WTC11 (cell line): Measurements from ENCODE around the gene MICA. TPM values are rescaled to one million over a fixed set of nuclear protein-coding genes. Genes with fewer than 3 reads are reported as not detected.
A peak's percentile ranks its signal among the peaks of the same experiment; 100 is the strongest.

Experiments
- ATAC-seq: fragments of 200-7000 bp; cut with Tn5 transposase; 2 replicates; pipeline ENCODE4 v1.10.0; 2021; ENCODE audit warnings: mild to moderate bottlenecking, moderate library complexity
- CTCF ChIA-PET: fragments of 300-600 bp; sonication (Branson Sonifier 250); formaldehyde crosslinking; loops from one replicate; lab custom pipeline; 2021; ENCODE audit warnings: antibody characterized with exemption; lab: Charles Lee
- POLR2A ChIA-PET: fragments of 350-600 bp; sonication (Branson Sonifier 250); formaldehyde crosslinking; loops from one replicate; lab custom pipeline; 2021; ENCODE audit warnings: antibody characterized with exemption; lab: Charles Lee
- DNase-seq: peaks from one replicate; pipeline ENCODE4 v3.0.0; 2021; ENCODE audit warnings: low spot score
- H3K27ac Mint-ChIP-seq: 2 replicates; pipeline ENCODE4 v1.8.0; 2021; ENCODE audit warnings: mixed read lengths
- H3K27me3 Mint-ChIP-seq: 2 replicates; pipeline ENCODE4 v1.8.0; 2021; ENCODE audit warnings: low read depth, mild to moderate bottlenecking, moderate library complexity, mixed read lengths
- H3K36me3 Mint-ChIP-seq: 2 replicates; pipeline ENCODE4 v1.8.0; 2021; ENCODE audit warnings: mixed read lengths
- H3K4me1 Mint-ChIP-seq: 2 replicates; pipeline ENCODE4 v1.8.0; 2022; ENCODE audit warnings: mixed read lengths
- H3K4me3 Mint-ChIP-seq: 2 replicates; pipeline ENCODE4 v1.8.0; 2021; ENCODE audit warnings: mild to moderate bottlenecking, moderate library complexity, mixed read lengths
- H3K9me3 Mint-ChIP-seq: 2 replicates; pipeline ENCODE4 v1.8.0; 2021; ENCODE audit warnings: mixed read lengths
- CBFB ChIP-seq: sonication (generic); formaldehyde crosslinking; IDR thresholded peaks from 2 replicates; pipeline ENCODE4 v1.8.1; 2022; ENCODE audit warnings: mild to moderate bottlenecking, low read depth, missing genetic modification reagents
- ESRRA ChIP-seq: sonication (generic); formaldehyde crosslinking; IDR thresholded peaks from 2 replicates; pipeline ENCODE4 v1.8.1; 2022; ENCODE audit warnings: mild to moderate bottlenecking, missing genetic modification reagents, borderline replicate concordance
- GABPB1 ChIP-seq: sonication (generic); formaldehyde crosslinking; IDR thresholded peaks from 2 replicates; pipeline ENCODE4 v1.8.1; 2023; ENCODE audit warnings: mild to moderate bottlenecking, missing genetic modification reagents
- JAZF1 ChIP-seq: fragments of 250-450 bp; sonication (Bioruptor Pico); IDR thresholded peaks from 2 replicates; pipeline ENCODE4 v1.9.0; 2021; ENCODE audit warnings: moderate library complexity, mild to moderate bottlenecking, inconsistent platforms
- KAT7 ChIP-seq: sonication (generic); formaldehyde crosslinking; IDR thresholded peaks from 2 replicates; pipeline ENCODE4 v1.8.1; 2023; ENCODE audit warnings: missing genetic modification reagents, mild to moderate bottlenecking, borderline replicate concordance
- MLX ChIP-seq: sonication (generic); formaldehyde crosslinking; IDR thresholded peaks from 2 replicates; pipeline ENCODE4 v1.8.1; 2023; ENCODE audit warnings: mild to moderate bottlenecking, missing genetic modification reagents, moderate library complexity
- NFYB ChIP-seq: sonication (generic); formaldehyde crosslinking; conservative IDR thresholded peaks from 2 replicates; pipeline ENCODE4 v1.8.0; 2022; ENCODE audit warnings: low read depth, missing genetic modification reagents
- NR1H2 ChIP-seq: sonication (generic); formaldehyde crosslinking; IDR thresholded peaks from 2 replicates; pipeline ENCODE4 v1.9.0; 2021; ENCODE audit warnings: mild to moderate bottlenecking, moderate library complexity, missing genetic modification reagents
- SOX15 ChIP-seq: fragments of 250-450 bp; sonication (Bioruptor Pico); IDR thresholded peaks from 2 replicates; pipeline ENCODE4 v1.9.0; 2021; ENCODE audit warnings: mild to moderate bottlenecking
- TEAD1 ChIP-seq: sonication (generic); formaldehyde crosslinking; IDR thresholded peaks from 2 replicates; pipeline ENCODE4 v1.8.0; 2022; ENCODE audit warnings: mild to moderate bottlenecking, missing genetic modification reagents
- ZNF138 ChIP-seq: sonication (generic); formaldehyde crosslinking; conservative IDR thresholded peaks from 2 replicates; pipeline ENCODE4 v1.8.1; 2022; ENCODE audit warnings: mild to moderate bottlenecking, moderate library complexity, missing genetic modification reagents
- ZNF219 ChIP-seq: sonication (generic); formaldehyde crosslinking; IDR thresholded peaks from 2 replicates; pipeline ENCODE4 v1.8.0; 2023; ENCODE audit warnings: missing genetic modification reagents, mild to moderate bottlenecking, borderline replicate concordance
- ZNF232 ChIP-seq: sonication (generic); formaldehyde crosslinking; IDR thresholded peaks from 2 replicates; pipeline ENCODE4 v1.8.0; 2022; ENCODE audit warnings: mild to moderate bottlenecking, missing genetic modification reagents
- ZNF416 ChIP-seq: fragments of 250-450 bp; sonication (Bioruptor Pico); IDR thresholded peaks from 2 replicates; pipeline ENCODE4 v1.9.0; 2021; ENCODE audit warnings: mild to moderate bottlenecking, inconsistent platforms
- ZNF423 ChIP-seq: fragments of 250-450 bp; sonication (Bioruptor Pico); IDR thresholded peaks from 2 replicates; pipeline ENCODE4 v2.1.2; 2022; ENCODE audit warnings: mild to moderate bottlenecking, moderate library complexity
- ZNF512 ChIP-seq: sonication (generic); formaldehyde crosslinking; IDR thresholded peaks from 2 replicates; pipeline ENCODE4 v1.8.1; 2022; ENCODE audit warnings: missing genetic modification reagents, borderline replicate concordance
- total RNA-seq: library from RNA; stranded (reverse); gene quantifications from 3 replicates; pipeline ENCODE4 v1.2.3, GENCODE V29; 2021
- TF ChIP-seq, protein P1 (sequence below): fragments of 200-600 bp; IDR thresholded peaks from 2 replicates; pipeline ENCODE4 v1.8.0; 2022; ENCODE audit warnings: antibody characterized with exemption
- TF ChIP-seq, protein P2 (sequence below): sonication (generic); formaldehyde crosslinking; IDR thresholded peaks from 2 replicates; pipeline ENCODE4 v1.8.1; 2023; ENCODE audit warnings: mild to moderate bottlenecking, missing genetic modification reagents, borderline replicate concordance
- TF ChIP-seq, protein P3 (sequence below): sonication (generic); formaldehyde crosslinking; IDR thresholded peaks from 2 replicates; pipeline ENCODE4 v1.8.1; 2023; ENCODE audit warnings: mild to moderate bottlenecking, moderate library complexity, missing genetic modification reagents
- TF ChIP-seq, protein P4 (sequence below): fragments of 250-450 bp; sonication (Bioruptor Pico); IDR thresholded peaks from 2 replicates; pipeline ENCODE4 v1.9.0; 2021; ENCODE audit warnings: mild to moderate bottlenecking

Gene MICA
- total RNA-seq, 1 experiment from 2014 or later, result 12.9 TPM

DNA sequence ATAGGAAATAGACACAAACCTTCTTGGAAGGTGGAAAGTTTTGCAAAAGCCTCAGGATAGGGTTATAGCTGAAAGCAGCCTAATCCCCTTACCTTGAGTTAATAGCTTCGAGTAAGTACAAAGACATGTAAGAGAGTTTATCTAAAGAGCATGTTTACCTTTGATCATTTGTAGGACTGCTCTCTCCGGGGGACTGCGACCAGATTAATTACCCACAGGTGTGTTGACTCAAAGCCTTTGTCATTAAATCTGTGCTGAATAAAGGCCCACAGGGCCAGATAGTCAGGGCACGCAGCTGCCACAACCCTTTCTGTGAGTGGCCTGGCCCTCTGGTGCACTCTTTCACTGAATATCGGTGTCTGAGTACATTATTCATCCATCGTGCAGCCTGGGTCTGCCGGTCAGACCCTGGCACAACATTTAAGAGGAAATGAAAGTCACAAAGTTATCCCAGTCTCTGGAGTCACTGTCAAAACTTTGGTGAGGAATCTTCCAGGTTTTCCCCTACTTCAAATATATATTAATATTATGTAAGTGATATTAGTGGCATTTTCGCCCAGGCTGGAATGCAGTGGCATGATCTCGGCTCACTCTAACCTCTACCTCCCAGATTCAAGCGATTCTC is 5.4 kb upstream of the MICA start:
- Mint-ChIP-seq H3K9me3 (peaks cover 8% of the 10 kb centered on the region), H3K4me3 (no peak overlapping the region; the same call in 1 of the 2 replicates), H3K27ac (no peak overlapping the region), H3K4me1 (peaks cover 58% of the 10 kb centered on the region), H3K27me3 (peaks cover 25% of the 10 kb centered on the region), H3K36me3 (peaks cover 14% of the 10 kb centered on the region)
- DNase-seq (no peak), ATAC-seq (no peak)
- TF ChIP-seq ZNF512 (CRISPR knock-in tag), result no peak
- TF ChIP-seq, protein P1, sequence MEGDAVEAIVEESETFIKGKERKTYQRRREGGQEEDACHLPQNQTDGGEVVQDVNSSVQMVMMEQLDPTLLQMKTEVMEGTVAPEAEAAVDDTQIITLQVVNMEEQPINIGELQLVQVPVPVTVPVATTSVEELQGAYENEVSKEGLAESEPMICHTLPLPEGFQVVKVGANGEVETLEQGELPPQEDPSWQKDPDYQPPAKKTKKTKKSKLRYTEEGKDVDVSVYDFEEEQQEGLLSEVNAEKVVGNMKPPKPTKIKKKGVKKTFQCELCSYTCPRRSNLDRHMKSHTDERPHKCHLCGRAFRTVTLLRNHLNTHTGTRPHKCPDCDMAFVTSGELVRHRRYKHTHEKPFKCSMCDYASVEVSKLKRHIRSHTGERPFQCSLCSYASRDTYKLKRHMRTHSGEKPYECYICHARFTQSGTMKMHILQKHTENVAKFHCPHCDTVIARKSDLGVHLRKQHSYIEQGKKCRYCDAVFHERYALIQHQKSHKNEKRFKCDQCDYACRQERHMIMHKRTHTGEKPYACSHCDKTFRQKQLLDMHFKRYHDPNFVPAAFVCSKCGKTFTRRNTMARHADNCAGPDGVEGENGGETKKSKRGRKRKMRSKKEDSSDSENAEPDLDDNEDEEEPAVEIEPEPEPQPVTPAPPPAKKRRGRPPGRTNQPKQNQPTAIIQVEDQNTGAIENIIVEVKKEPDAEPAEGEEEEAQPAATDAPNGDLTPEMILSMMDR, result no peak
- TF ChIP-seq NFYB (CRISPR knock-in tag), result no peak
- no peak for TF ChIP-seq ZNF416 (CRISPR knock-in tag)
- TF ChIP-seq ESRRA (CRISPR knock-in tag), result no peak
- TF ChIP-seq TEAD1 (CRISPR knock-in tag), result no peak
- TF ChIP-seq, protein P2, sequence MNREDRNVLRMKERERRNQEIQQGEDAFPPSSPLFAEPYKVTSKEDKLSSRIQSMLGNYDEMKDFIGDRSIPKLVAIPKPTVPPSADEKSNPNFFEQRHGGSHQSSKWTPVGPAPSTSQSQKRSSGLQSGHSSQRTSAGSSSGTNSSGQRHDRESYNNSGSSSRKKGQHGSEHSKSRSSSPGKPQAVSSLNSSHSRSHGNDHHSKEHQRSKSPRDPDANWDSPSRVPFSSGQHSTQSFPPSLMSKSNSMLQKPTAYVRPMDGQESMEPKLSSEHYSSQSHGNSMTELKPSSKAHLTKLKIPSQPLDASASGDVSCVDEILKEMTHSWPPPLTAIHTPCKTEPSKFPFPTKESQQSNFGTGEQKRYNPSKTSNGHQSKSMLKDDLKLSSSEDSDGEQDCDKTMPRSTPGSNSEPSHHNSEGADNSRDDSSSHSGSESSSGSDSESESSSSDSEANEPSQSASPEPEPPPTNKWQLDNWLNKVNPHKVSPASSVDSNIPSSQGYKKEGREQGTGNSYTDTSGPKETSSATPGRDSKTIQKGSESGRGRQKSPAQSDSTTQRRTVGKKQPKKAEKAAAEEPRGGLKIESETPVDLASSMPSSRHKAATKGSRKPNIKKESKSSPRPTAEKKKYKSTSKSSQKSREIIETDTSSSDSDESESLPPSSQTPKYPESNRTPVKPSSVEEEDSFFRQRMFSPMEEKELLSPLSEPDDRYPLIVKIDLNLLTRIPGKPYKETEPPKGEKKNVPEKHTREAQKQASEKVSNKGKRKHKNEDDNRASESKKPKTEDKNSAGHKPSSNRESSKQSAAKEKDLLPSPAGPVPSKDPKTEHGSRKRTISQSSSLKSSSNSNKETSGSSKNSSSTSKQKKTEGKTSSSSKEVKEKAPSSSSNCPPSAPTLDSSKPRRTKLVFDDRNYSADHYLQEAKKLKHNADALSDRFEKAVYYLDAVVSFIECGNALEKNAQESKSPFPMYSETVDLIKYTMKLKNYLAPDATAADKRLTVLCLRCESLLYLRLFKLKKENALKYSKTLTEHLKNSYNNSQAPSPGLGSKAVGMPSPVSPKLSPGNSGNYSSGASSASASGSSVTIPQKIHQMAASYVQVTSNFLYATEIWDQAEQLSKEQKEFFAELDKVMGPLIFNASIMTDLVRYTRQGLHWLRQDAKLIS (CRISPR knock-in tag), result no peak
- TF ChIP-seq, protein P3, sequence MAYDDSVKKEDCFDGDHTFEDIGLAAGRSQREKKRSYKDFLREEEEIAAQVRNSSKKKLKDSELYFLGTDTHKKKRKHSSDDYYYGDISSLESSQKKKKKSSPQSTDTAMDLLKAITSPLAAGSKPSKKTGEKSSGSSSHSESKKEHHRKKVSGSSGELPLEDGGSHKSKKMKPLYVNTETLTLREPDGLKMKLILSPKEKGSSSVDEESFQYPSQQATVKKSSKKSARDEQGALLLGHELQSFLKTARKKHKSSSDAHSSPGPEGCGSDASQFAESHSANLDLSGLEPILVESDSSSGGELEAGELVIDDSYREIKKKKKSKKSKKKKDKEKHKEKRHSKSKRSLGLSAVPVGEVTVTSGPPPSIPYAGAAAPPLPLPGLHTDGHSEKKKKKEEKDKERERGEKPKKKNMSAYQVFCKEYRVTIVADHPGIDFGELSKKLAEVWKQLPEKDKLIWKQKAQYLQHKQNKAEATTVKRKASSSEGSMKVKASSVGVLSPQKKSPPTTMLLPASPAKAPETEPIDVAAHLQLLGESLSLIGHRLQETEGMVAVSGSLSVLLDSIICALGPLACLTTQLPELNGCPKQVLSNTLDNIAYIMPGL, result no peak
- no peak for TF ChIP-seq CBFB (CRISPR knock-in tag)
- TF ChIP-seq ZNF423 (CRISPR knock-in tag), result no peak
- TF ChIP-seq ZNF232, result no peak
- ChIA-PET POLR2A (no interaction called here), CTCF (interaction anchor here (0.6 to 7.6 kb wide), 6 partner anchors 17 to 100 kb away, joined by 3 to 181 read pairs (median 4); partner anchors contain the start of gene MICB)

DNA sequence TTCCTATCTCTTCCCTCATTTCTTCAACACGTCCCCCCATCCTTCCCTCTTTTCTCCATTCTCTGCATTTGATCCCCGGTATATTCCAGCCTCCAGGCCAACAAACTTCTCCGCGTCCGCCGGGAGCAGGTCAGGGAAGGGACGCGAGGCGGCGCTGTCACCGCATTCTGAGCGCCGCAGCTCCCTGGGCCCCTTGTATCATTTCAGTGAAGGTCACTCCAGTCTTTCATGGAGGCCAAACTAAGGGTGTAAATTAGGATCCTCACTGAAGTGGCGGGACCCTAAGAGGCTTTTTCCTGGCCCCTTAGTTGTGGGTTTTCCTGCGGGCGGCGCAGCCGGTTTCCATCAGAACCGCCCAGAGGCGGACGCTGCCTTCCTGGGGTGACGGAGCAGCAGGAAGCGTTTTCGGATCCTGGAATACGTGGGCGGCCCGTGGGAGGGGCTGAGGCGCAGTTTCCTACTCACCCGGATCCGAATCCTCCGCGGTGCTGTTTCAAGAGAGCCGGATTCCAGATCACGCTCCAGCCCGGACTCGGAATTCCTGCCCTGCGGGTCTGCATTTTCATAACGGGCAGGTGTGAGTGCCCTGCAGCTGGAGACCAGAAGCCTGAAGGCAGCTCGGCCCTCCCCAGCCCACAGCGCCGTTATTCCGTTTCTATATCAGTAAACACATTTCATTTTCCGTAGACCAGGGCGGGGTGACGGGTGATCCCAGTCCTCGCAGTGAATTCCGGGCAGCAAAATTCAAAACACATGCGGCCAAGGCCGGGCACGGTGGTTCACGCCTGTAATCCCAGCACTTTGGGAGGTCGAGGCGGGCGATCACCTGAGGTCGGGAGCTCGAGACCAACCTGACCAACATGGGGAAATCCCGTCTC is 3.6 kb upstream of the MICA start:
- peaks cover 14% of the 10 kb centered on the region for H3K36me3 Mint-ChIP-seq
- ChIA-PET CTCF (interaction anchor here (0.6 to 7.6 kb wide), 30 partner anchors 16 to 851 kb away, joined by 3 to 181 read pairs (median 4); partner anchors contain the start of gene TCF19), POLR2A (interaction anchor here (0.7 to 1.7 kb wide), 7 partner anchors 17 to 785 kb away, joined by 3 to 16 read pairs (median 4); no protein-coding TSS in a partner anchor)
- H3K4me1 Mint-ChIP-seq, result peaks cover 52% of the 10 kb centered on the region
- H3K27me3 Mint-ChIP-seq, result peaks cover 25% of the 10 kb centered on the region
- peak overlapping the region; percentile 98 for H3K4me3 Mint-ChIP-seq
- H3K9me3 Mint-ChIP-seq, result peaks cover 8% of the 10 kb centered on the region
- peak; percentile 40 for ATAC-seq
- peak overlapping the region; percentile 95 for H3K27ac Mint-ChIP-seq
- peak; percentile 76 for DNase-seq
- no peak for TF ChIP-seq SOX15
- TF ChIP-seq ZNF138 (CRISPR knock-in tag), result no peak
- TF ChIP-seq NR1H2, result no peak
- TF ChIP-seq KAT7 (CRISPR knock-in tag), result no peak
- 0 out of 2 replicates have a peak, but pooled peaks have one; percentile 29 for TF ChIP-seq GABPB1 (CRISPR knock-in tag)
- TF ChIP-seq, protein P4, sequence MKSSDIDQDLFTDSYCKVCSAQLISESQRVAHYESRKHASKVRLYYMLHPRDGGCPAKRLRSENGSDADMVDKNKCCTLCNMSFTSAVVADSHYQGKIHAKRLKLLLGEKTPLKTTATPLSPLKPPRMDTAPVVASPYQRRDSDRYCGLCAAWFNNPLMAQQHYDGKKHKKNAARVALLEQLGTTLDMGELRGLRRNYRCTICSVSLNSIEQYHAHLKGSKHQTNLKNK (CRISPR knock-in tag), result no peak
- no peak for TF ChIP-seq JAZF1 (CRISPR knock-in tag)
- TF ChIP-seq ZNF219 (CRISPR knock-in tag), result no peak
- TF ChIP-seq MLX, result no peak
